H54 (cell line): ENCODE measurements around the gene RNASEH2A.

Experiments
- DNase-seq: peaks from one replicate; pipeline ENCODE4 v3.0.0; 2011; ENCODE audit warnings: low spot score, mixed read lengths; ENCODE audit not compliant: insufficient read length
- FAIRE-seq: peaks from 3 replicates; lab custom pipeline; 2011; peaks lifted over from hg19 to GRCh38; lab: Jason Lieb, UNC
- POLR2A ChIP-seq: IDR thresholded peaks from 2 replicates; pipeline ENCODE4 v1.6.1; 2011; ENCODE audit warnings: low read depth, mild to moderate bottlenecking, low read length

The RNASEH2A gene

DNA sequence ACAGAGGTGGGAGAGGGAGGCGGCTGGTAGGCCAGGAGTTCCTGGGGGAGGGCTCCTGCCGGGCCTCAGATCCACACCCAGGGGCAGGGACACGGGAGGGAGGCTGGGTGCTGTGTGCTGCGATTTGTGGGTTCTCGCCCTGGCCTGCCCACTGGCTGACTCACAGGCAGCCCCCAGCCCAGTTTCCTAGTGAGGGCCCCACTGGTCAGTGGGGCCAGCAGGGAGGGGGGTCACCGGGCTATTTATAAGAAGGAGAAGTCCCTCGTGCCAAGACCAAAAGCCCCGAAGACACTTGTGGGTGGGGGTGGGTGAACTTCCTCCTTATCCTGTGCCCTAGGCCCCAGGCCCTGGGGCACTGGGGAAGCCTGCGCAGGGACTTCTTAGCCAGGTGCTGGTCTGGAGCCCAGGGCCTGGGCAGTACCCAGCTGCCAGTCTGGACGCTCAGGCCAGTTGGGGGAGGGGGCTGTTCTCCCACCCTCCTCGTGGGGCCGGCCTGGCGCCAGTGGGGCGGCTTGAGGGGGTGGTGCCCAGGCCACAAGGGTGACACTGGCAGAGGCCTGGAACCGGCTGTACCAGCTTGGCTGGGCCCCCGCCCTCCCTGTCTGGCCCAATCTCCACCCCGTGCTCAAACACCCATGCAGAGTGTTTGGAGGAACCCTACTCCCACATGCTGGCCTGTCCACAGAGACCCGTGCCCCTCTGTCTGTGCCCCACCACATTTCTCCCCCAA lies 20.1 kb upstream of the RNASEH2A start:
- FAIRE-seq (no peak), DNase-seq (no peak)
- no peak for TF ChIP-seq POLR2A

DNA sequence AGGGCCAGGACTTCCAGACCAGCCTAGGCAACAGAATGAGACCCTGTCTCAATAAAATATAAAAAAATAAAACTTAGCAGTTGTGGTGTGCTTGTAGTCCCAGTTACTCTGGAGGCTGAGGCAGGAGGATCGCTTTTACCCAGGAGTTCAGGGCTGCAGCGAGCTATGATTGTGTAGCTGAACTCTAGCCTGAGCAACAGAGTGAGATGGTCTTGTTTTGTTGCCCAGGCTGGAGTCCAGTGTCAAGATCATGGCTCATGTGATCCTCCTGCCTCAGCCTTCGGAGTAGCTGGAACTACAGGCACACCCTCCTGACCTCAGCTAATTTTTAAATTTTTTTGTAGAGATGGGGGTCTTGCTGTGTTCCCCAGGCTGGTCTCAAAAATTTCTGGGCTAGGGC lies 19.4 kb upstream of the RNASEH2A start:
- FAIRE-seq (no peak), DNase-seq (no peak)
- no peak for TF ChIP-seq POLR2A

DNA sequence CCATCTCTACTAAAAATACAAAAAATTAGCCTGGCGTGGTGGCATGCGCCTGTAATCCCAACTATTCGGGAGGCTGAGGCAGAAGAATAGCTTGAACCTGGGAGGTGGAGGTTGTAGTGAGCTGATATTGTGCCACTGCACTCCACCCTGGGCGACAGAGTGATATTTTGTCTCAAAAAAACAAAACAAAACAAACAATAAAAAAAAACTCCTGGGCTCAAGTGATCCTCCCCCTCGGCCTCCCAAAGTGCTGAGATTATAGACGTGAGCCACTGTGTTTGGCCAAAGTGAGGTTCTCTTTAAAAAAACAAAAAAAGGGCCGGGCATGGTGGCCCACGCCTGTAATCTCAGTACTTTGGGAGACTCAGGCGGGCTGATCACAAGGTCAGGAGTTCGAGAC lies 18.9 kb upstream of the RNASEH2A start:
- FAIRE-seq, result no peak
- DNase-seq, result no peak
- TF ChIP-seq POLR2A, result no peak

DNA sequence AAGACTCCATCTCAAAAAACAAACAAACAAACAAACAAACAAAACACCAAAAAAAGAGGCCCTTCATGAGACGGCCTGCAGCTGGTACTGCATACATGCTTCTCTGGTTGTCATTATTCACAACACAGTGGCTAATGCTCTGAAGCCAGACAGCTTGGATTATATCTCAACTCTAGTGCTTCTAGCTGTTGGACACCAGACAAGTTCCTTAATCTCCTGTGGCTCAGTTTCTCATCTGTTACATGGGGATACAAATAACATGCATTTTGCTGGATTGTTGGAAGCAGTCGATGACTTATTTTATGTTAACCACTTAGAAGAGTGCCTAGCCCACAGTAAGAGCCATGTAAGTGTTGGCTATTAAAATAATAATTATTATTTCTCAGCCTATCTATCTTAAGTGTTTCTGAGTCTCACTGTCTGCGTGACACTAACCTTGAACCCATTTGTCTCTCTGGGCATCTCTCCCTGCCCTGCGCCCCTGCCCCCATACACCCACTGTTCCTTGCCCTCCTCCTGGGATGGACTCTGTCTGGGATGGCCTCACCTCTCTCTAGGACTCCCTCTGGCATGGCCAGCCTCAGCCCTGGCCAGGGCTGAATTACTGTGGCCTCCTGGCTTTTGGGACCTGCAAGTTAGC lies 18.2 kb upstream of the RNASEH2A start:
- no peak for TF ChIP-seq POLR2A
- no peak for DNase-seq
- FAIRE-seq, result no peak

DNA sequence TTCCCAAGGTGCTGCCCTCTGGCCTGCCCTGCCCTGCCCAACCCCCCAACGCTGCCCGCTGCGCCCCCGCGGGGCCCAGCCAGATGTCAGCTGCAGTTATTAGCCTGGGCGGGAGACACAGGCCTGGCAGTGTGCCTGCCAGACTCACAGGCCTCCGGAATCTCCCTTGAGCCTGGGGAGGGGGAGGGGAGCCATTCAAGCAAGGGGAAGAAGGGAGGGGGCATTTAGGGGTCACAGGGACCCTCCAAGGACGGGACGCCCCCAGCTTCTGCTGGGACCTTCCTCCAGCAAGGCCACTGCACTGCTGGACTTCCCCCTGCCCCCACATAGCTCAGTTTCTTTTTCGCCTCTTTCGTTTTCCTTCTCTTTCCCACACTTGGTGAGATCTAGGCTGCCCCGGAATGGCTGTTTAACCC lies 17.7 kb upstream of the RNASEH2A start:
- peak; percentile 24; the same call in 1 of the 2 replicates for TF ChIP-seq POLR2A
- no peak for FAIRE-seq
- DNase-seq, result no peak

DNA sequence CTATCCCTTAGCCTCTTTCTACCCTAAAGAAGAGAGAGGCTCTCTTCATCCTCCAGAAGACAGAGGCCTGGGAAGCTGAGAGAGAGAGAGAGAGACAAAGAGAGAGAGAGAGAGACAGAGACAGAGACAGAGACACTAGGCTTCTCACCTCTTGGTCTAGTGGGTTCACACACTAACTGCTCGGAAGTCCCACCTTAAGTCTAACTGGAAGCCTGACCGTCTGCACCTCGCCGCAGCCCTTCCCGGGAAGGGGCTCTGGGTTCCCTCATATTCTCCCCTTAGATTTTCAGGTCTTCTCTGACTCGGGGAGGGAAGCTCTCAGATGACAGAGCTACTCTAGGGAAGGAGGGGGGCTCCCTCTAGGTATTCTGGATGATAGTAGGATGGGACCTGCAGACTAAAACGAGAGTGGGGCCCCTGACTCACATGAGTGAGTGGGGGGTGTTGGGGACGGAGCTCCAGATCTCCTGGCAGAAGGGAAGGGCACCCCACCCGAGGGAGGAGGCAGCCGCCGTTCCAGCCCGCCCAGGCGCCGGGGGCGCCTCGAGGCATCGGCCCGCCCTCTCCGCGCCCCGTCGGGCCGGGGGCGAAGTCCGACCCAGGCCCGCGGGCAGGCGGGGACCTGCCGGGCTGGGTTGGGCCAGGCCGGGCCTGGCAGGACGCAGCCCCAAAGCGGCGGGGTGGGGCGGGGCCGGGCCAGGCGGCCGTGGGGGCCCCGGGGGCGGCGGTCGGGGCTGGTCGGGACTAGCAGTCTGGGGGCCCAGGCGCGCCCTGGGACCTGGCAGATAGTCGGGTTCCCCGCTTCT lies 17.1 kb upstream of the RNASEH2A start:
- TF ChIP-seq POLR2A, result no peak
- FAIRE-seq (no peak), DNase-seq (no peak)

DNA sequence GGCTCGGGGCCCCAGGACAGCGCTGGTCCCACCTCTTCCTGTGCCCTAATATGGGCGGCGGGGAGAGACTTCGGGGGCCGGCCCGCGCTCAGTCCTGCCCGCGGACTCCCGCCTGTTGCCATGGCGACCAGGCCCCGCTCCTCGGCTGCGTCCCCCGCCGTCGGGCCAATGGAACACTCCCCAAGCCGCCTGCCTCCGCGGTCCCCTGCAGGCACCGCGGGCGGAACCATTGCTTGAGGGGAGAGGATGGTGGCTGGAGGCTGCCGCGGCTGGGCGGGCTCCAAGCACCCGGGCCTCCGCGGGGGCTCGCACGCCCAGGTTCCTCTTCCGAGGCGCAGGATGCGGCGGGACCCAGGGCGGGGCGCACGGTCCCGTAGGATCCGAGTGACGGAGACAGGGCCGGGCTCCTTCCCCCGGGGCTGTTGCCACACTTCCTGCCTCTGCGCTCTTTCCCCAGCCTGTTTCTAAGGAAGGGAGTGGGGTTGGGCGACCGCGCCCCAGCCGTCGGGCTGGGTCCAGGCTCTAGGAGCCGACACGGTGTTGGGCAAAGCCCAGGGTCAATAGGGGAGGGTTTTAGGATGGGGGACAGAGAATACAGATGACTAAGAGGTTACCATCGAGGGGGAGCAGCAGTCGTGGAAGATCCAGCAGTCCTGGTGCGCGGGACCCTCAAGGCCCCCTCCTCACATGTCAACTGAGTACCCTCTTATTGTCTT lies 16.3 kb upstream of the RNASEH2A start:
- FAIRE-seq, result no peak
- 0 out of 2 replicates have a peak, but pooled peaks have one; percentile 23 for TF ChIP-seq POLR2A
- peak; percentile 92 for DNase-seq

DNA sequence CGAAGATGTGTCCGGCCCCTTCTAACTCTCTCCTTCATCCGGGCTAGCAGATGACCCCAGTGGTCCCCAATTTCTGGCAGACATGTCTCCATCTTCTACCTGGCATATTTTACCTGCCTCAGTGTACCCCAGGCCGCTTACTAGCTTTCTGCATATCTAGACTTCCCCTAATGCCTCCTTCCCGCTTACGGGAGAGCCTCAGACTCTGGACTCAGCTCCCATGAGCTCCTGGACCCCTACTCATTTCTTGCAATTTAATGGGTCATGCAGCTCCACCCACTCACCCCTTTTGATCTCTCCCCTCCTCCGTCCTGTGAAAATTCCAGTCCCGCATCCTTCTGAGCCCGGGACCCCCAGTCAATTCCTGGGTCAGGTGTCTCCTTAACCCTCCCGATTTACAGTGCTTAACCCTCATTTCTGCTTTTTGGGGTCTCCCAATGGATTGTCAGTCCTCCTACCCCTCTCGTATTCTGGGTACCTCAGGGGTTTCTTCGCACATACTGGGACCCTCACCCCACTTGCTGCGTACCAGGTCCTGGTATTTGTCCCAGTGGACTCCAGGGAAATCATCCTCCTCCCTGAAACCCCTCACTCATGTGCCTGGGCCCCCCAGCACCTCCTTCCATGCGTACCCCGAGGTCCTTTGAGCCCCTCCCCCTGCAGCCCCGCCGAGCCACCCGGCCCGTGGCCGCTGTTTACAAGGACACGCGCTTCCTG lies 15.6 kb upstream of the RNASEH2A start:
- no peak for TF ChIP-seq POLR2A
- DNase-seq (no peak), FAIRE-seq (no peak)

DNA sequence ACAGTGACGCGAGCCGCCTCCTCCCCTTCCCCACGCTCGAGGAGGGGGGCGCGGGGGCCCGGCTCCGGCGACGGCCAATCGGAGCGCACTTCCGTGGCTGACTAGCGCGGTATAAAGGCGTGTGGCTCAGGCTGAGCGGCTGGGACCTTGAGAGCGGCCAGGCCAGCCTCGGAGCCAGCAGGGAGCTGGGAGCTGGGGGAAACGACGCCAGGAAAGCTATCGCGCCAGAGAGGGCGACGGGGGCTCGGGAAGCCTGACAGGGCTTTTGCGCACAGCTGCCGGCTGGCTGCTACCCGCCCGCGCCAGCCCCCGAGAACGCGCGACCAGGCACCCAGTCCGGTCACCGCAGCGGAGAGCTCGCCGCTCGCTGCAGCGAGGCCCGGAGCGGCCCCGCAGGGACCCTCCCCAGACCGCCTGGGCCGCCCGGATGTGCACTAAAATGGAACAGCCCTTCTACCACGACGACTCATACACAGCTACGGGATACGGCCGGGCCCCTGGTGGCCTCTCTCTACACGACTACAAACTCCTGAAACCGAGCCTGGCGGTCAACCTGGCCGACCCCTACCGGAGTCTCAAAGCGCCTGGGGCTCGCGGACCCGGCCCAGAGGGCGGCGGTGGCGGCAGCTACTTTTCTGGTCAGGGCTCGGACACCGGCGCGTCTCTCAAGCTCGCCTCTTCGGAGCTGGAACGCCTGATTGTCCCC lies 14.9 kb upstream of the RNASEH2A start, which contains the start of gene JUNB:
JUNB (plus strand) TSS at position 142 of the 706 bp plus-strand sequence; CDS start at position 428, 286 bp downstream.
- peak; percentile 100 for TF ChIP-seq POLR2A
- FAIRE-seq (no peak), DNase-seq (peak; percentile 91)

DNA sequence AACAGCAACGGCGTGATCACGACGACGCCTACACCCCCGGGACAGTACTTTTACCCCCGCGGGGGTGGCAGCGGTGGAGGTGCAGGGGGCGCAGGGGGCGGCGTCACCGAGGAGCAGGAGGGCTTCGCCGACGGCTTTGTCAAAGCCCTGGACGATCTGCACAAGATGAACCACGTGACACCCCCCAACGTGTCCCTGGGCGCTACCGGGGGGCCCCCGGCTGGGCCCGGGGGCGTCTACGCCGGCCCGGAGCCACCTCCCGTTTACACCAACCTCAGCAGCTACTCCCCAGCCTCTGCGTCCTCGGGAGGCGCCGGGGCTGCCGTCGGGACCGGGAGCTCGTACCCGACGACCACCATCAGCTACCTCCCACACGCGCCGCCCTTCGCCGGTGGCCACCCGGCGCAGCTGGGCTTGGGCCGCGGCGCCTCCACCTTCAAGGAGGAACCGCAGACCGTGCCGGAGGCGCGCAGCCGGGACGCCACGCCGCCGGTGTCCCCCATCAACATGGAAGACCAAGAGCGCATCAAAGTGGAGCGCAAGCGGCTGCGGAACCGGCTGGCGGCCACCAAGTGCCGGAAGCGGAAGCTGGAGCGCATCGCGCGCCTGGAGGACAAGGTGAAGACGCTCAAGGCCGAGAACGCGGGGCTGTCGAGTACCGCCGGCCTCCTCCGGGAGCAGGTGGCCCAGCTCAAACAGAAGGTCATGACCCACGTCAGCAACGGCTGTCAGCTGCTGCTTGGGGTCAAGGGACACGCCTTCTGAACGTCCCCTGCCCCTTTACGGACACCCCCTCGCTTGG lies 14.1 kb upstream of the RNASEH2A start:
- no peak for FAIRE-seq

DNA sequence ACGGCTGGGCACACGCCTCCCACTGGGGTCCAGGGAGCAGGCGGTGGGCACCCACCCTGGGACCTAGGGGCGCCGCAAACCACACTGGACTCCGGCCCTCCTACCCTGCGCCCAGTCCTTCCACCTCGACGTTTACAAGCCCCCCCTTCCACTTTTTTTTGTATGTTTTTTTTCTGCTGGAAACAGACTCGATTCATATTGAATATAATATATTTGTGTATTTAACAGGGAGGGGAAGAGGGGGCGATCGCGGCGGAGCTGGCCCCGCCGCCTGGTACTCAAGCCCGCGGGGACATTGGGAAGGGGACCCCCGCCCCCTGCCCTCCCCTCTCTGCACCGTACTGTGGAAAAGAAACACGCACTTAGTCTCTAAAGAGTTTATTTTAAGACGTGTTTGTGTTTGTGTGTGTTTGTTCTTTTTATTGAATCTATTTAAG lies 13.5 kb upstream of the RNASEH2A start:
- no peak for TF ChIP-seq POLR2A
- no peak for FAIRE-seq
- DNase-seq, result no peak

More for the DNA sequence above, 14.1 kb upstream of the RNASEH2A start:
- no peak for TF ChIP-seq POLR2A
- no peak for DNase-seq
